Adrenal gland (tissue), 5 donors: ENCODE results near the gene MEAF6.

Experiments used
- CTCF ChIP-seq, 6 experiments: fragments of 450-650 bp in 4 of 6; fragments of 200-600 bp in 2 of 6; sonication (generic) in 1 of 6; IDR thresholded peaks; 1 replicate in 5 of 6; 2 replicates in 1 of 6; pipeline versions ENCODE4 v1.5.1 to v1.8.0; 2016 to 2021; ENCODE audit warnings: antibody characterized with exemption in 6 of 6, mild to moderate bottlenecking in 2 of 6, moderate library complexity in 1 of 6
- POLR2A ChIP-seq, 2 donors: fragments of 450-650 bp; IDR thresholded peaks; one replicate each; pipeline ENCODE4 v1.6.1; 2017; ENCODE audit warnings: antibody characterized with exemption in 2 of 2, mild to moderate bottlenecking in 2 of 2, moderate library complexity in 1 of 2
- donor health status: DM: no; HTN: no; CAD: no.

- TF ChIP-seq POLR2A (IDR thresholded peaks at IDR 0.05) (no peak), CTCF (IDR thresholded peaks at IDR 0.05) (no peak)
These were observed 48.7 kb downstream of the MEAF6 start for GRCh38 chr1:37465593-37466517.
